ENCODE results near the gene COPS8. TPM values are rescaled to one million over a fixed set of nuclear protein-coding genes. Genes with fewer than 3 reads are reported as not detected.

Gene COPS8
- total and polyA plus RNA-seq, 2 of the 8 experiments (the other 6 are each of a cell fraction or from before 2014, with no cell fraction given), result 59.3 to 67.5 TPM

- no peaks in the 10 kb centered on the region for H3K4me1 ChIP-seq (replicated peaks in 1 of 4; ENCODE audit: control insufficient read depth in 3 of 4, insufficient read depth in 4 of 4, low read length in 3 of 4)
- no peak overlapping the region for H4K91ac ChIP-seq (replicated peaks; ENCODE audit: insufficient read length, low read length)
- H4K5ac ChIP-seq (ENCODE audit: insufficient read length, low read depth, low read length), result no peak overlapping the region
- no peak overlapping the region for H3K9ac ChIP-seq (replicated peaks in 1 of 4; ENCODE audit: extremely low read depth in 1 of 4, low read depth in 3 of 4, low read length in 3 of 4)
- H3K4ac ChIP-seq (replicated peaks; ENCODE audit: insufficient read length, low read depth, low read length), result no peak overlapping the region
- H2BK15ac ChIP-seq (ENCODE audit: low read length), result no peak overlapping the region
- peaks cover 0 to 6% of the 10 kb centered on the region in 2 experiments; a peak in 1 of 4 replicates for H3K9me3 ChIP-seq (ENCODE audit: insufficient read depth in 2 of 2, low read depth in 1 of 2, low read length in 1 of 2)
- H3K18ac ChIP-seq (ENCODE audit: extremely low read depth, low read length), result no peak overlapping the region
- H2AK5ac ChIP-seq (ENCODE audit: low read depth, low read length), result no peak overlapping the region
- no peak overlapping the region for H4K8ac ChIP-seq (ENCODE audit: extremely low read depth, insufficient read depth, low read length)
- no peaks in the 10 kb centered on the region for H3K36me3 ChIP-seq (ENCODE audit: control insufficient read depth in 2 of 4, insufficient read depth in 4 of 4, low read length in 3 of 4)
- no peak overlapping the region for H3K27ac ChIP-seq (ENCODE audit: low read depth, low read length)
- POLR2A ChIA-PET (ENCODE audit: partially characterized antibody), result no interaction called here
- no peaks in the 10 kb centered on the region for H3K79me1 ChIP-seq (ENCODE audit: low read depth, low read length)
- no peak overlapping the region for H2BK120ac ChIP-seq (replicated peaks; ENCODE audit: low read depth, low read length)
- TF ChIP-seq HDAC6 (IDR thresholded peaks at IDR 0.05; ENCODE audit: low read depth, low read length) (no peak), SIX5 (IDR thresholded peaks at IDR 0.05; ENCODE audit: low read depth, low read length) (no peak), SP1 (IDR thresholded peaks at IDR 0.05; ENCODE audit: low read depth, low read length) (no peak), KDM5A (IDR thresholded peaks at IDR 0.05; ENCODE audit: low read length) (no peak), SUZ12 (IDR thresholded peaks at IDR 0.05; ENCODE audit: low read length) (no peak), SP2 (IDR thresholded peaks at IDR 0.05; ENCODE audit: low read length) (no peak), YY1 (IDR thresholded peaks at IDR 0.05; ENCODE audit: low read depth, low read length) (no peak), SRF (IDR thresholded peaks at IDR 0.05; ENCODE audit: low read depth, low read length) (no peak), SAP30 (IDR thresholded peaks at IDR 0.05; ENCODE audit: insufficient read depth, insufficient replicate concordance, low read length) (no peak), TAF1 (IDR thresholded peaks at IDR 0.05; ENCODE audit: low read depth, low read length) (no peak), RAD21 (IDR thresholded peaks at IDR 0.05 in 1 of 2, conservative IDR thresholded peaks at IDR 0.05 in 1 of 2; ENCODE audit: low read depth in 2 of 2, low read length in 2 of 2) (no peak), KDM1A (IDR thresholded peaks at IDR 0.05; ENCODE audit: borderline replicate concordance, low read length) (no peak), CHD1 (IDR thresholded peaks at IDR 0.05; ENCODE audit: low read depth, low read length) (no peak)
- no peak overlapping the region for H3K4me3 ChIP-seq (ENCODE audit: extremely low read depth in 1 of 4, insufficient read depth in 2 of 4, low read depth in 3 of 4, low read length in 4 of 4)
- H3K56ac ChIP-seq (replicated peaks; ENCODE audit: insufficient read length, low read depth, low read length), result no peak overlapping the region
- H3K27me3 ChIP-seq (replicated peaks in 1 of 4; ENCODE audit: control insufficient read depth in 3 of 4, extremely low read depth in 1 of 4, insufficient read depth in 3 of 4, low read length in 3 of 4), result no peaks in the 10 kb centered on the region
- no peaks in the 10 kb centered on the region for H3K79me2 ChIP-seq (ENCODE audit: control insufficient read depth in 1 of 2, insufficient read depth in 2 of 2, low read length in 2 of 2)
- H4K20me1 ChIP-seq (replicated peaks in 1 of 2; ENCODE audit: control insufficient read depth in 1 of 2, insufficient read depth in 2 of 2, low read length in 2 of 2), result no peaks in the 10 kb centered on the region
- H3K14ac ChIP-seq (ENCODE audit: insufficient read length), result no peak overlapping the region
- H3K23me2 ChIP-seq (ENCODE audit: low read depth, low read length), result no peaks in the 10 kb centered on the region
- no peak overlapping the region for H2BK12ac ChIP-seq (ENCODE audit: low read depth, low read length)
- CTCF ChIA-PET (ENCODE audit: partially characterized antibody), result interaction anchor here (1.7 kb wide), 1 partner anchor 9 kb away, joined by 5 read pairs; no protein-coding TSS in a partner anchor
- no peak overlapping the region for H2BK20ac ChIP-seq (ENCODE audit: low read length)
- H3K4me2 ChIP-seq (ENCODE audit: insufficient read depth in 1 of 2, low read depth in 2 of 2, low read length in 2 of 2), result no peak overlapping the region
- H3K23ac ChIP-seq (ENCODE audit: insufficient read length), result no peak overlapping the region
- DNase-seq (ENCODE audit: low read depth in 1 of 2, low spot score in 2 of 2), result no peak
- no peak for FAIRE-seq
- H2BK5ac ChIP-seq (ENCODE audit: low read depth, low read length), result no peak overlapping the region
- WGBS, 2 experiments (ENCODE audit: extremely low coverage in 1 of 2, insufficient coverage in 1 of 2, insufficient read length in 1 of 2, insufficient replicate concordance in 2 of 2, low coverage in 1 of 2, low lambda C conversion rate in 2 of 2, missing lambda C conversion rate in 1 of 2), result 96% methylated on average over 4 of the region's 4 CpGs; no CpG with 5 or more reads in 1 of the 2 experiments
- H2AFZ ChIP-seq (ENCODE audit: low read length), result no peak overlapping the region
Measured at GRCh38 chr2:237113026-237113795, 27.5 kb downstream of the COPS8 start.

All from H1 (cell line).